Activated naive CD4-positive, alpha-beta T cell treated with anti-CD3 and anti-CD28 coated beads, Interleukin-2, amount 50 U/mL, for 16 hours (primary cell): Measurements from ENCODE around the gene JMJD7.

ENCODE experiments used
- DNase-seq: peaks from one replicate; pipeline ENCODE4 v3.0.0-alpha.2; 2020

Gene JMJD7

GRCh38 chr15:41801850-41802455 is 25.9 kb upstream of the JMJD7 start:
- no peak for DNase-seq

- DNase-seq: no peak
These were observed 23.5 kb upstream of the JMJD7 start for GRCh38 chr15:41804361-41804760.

DNA sequence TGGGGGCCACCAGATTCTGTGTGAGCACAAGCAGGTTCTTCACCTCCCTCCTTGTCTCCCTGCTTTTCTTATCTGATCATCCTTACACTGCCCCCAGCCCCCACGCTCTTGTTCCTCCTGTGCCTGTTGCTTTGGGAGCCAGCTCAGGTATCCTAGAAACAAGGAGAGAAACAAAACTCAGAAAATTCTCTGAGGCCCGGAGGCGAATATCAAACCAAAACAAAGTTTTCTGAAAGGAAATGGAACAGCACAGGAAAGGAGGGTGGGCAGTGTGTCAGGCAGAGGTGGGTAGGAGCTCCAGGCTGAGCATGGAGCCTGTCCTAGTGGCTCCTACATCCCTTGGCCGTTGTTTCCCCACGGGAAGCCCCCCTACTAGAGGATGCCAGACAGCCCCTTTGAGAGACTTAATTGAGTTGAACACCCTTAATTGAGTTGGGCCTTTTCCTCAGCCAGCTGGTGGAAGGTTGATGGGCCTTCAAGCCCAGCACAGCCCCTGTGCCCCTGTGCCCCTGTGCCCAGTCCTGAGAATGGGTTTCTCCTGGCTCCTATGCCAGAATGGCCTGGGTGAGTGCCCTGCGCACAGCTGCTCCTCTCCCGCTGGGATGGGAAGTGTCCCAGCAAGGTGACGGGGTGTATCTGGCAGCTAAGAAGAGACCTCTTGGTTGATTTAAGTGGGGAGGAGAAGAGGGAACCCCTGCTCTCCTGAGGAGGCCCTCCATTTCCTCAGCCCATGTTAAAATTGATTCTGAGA is 22.8 kb upstream of the JMJD7 start:
- no peak for DNase-seq

DNA sequence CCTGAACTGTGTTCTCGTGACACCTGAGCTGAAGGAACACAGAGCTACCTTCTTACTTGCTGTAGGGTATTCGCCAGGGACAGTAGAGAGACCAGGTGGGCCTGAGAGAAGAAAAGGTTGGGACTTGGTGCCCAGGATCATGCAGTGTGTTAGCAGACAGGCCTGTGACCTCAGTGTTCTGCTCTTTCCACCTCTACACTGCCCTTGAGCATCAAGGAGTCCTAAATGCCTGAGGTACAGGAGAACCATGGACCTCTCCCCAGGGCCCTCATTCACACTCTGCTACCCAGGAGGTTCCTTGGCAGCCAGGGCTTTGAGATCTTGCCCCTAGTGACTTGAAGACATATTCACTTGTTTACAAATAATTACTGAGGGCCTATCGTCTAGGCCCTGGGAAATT is 22.2 kb upstream of the JMJD7 start:
- no peak for DNase-seq

GRCh38 chr15:41806291-41807181 is 21.4 kb upstream of the JMJD7 start:
- DNase-seq: no peak

GRCh38 chr15:41809121-41809520 is 18.8 kb upstream of the JMJD7 start:
- DNase-seq: no peak

DNA sequence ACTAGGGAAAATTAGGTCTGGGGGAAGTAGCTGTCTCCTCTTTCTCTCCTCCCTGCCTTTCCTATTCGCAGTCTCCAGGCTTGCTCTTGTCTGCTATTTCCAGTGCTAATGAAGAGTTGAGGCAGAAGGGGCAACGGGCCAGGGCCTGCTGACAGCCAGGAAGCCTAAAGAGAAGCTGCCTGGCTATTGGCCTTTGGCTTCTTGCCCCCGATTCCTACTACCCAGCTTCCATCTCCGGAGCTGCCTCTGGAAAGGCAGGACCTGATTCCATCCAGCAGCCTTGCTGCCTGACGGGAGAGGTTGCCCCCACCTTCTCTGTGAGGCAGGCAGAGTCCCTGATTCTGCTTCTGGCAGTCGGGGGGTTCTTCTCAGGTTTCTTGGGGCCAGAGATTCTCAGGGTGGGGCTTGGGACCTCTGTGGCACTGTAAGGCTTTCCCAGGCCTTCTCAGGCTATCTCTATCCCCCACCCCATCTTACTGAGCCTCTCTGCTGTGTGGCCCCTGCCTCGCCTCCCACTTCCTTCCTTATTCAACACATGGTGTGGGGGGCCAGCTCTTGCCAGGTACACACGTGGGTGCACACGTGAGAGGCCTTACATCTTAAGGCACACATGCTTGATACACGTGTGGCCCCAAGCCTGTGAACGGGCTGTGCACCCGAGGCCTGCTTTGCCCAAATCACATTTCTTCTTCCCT is 18.2 kb upstream of the JMJD7 start:
- DNase-seq: no peak

- no peak for DNase-seq
These were observed 17.1 kb upstream of the JMJD7 start for GRCh38 chr15:41810651-41811431.

DNA sequence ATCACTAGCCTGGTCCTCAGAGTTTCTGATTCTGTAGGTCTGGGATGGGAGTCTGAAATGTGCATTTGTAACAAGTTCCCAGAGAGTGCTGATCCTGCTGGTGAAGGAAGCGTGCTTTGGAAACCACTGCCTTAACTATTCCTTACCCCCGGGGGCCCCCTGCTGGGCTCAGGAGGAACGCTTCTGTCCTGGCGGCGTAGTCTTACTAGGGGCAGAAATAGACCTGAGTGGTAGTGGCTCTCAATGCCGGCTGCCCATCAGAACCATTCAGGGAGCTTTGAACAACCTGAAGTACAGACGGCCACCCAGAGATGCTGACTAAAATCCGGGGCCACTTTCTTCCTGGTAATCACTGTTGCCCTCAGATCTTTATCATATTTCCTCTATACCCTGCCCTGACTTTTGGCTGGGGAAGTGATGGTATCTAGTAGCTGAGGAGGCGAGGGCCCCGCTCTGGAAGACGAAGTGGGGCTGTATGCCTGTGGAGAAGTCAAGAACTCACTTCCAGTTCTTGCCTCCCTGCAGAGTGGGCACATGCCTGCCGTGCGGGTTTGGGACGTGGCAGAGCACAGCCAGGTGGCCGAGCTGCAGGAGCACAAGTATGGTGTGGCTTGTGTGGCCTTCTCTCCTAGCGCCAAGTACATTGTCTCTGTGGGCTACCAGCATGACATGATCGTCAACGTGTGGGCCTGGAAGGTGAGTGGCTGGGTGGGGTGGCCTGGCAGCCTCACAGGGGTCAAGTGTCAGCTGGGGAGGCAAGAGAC is 16.3 kb upstream of the JMJD7 start:
- peak; percentile 74 for DNase-seq

GRCh38 chr15:41812820-41813375 is 15.0 kb upstream of the JMJD7 start:
- DNase-seq: no peak

DNA sequence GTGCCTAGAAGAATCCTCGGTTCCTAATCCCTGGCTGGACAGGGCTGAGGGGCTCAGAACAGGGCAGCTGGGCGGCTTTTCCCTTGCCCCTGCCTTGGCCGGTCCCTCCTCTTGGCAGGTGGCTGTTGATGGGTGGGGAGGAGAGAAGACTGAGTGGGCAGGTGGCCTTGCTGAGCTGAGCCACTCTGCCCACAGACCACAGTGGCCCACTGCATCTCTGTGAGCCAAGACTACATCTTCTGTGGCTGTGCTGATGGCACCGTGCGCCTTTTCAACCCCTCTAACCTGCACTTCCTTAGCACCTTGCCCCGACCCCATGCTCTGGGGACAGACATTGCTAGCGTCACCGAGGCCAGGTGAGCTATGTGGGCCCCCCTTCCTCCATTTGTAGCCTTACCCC is 14.5 kb upstream of the JMJD7 start:
- DNase-seq: no peak

- DNase-seq: no peak
These were observed 13.4 kb upstream of the JMJD7 start for GRCh38 chr15:41814534-41814933.

- DNase-seq: no peak
These were observed 11.1 kb upstream of the JMJD7 start for GRCh38 chr15:41816788-41817187.

DNA sequence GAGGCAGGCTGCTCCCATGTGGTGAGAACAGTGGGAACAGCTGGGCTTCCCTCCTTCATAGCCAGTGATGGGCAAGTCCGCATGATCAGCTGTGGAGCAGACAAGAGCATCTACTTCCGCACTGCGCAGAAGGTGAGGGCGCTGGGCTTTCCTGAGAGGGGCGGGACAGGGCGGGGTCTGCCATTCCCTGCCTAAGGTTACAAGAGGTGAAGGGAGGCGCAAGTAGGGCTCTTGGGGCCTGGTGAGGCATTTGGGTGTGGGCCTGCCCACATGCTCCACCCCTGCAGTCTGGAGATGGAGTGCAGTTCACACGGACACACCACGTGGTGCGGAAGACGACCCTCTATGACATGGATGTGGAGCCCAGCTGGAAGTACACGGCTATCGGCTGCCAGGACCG is 10.6 kb upstream of the JMJD7 start:
- DNase-seq: no peak

- no peak for DNase-seq
These were observed 10.1 kb upstream of the JMJD7 start for GRCh38 chr15:41817781-41818180.

DNA sequence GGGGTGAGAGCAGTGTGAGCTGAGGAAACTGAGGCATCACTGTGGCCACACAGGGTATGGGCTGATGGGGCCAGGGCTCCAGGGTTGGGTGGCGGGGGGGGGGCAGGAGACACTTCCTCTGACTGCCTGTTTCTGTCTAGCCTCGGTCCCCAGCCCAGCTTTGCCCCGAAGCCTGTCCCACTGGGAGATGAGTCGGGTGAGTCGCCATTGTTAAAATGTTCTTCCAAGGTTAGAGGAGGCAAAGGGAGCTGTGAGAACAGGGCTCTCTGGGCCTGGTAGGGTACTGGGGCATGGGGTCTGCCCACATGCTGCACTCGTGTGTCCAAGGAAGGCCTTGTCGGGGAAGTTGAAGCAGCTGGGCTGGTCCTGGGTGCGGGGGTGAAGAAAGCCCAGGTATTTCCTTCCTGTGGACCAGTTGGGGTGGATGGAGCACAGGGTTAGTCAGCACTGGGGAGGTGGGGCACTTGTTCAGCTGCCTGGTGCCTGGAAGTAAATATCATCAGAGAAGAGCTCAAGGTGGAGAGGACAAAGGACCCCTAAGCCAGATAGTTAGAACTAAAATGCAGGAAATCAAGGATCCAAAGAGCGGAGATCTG is 8.3 kb upstream of the JMJD7 start:
- DNase-seq: no peak

GRCh38 chr15:41820791-41821423 is 7.0 kb upstream of the JMJD7 start:
- no peak for DNase-seq

GRCh38 chr15:41821831-41822230 is 6.1 kb upstream of the JMJD7 start:
- no peak for DNase-seq

- DNase-seq: no peak
These were observed 5.4 kb upstream of the JMJD7 start for GRCh38 chr15:41822471-41822870.

GRCh38 chr15:41822957-41823356 is 4.9 kb upstream of the JMJD7 start:
- DNase-seq: no peak
